HG03460 (cell line): Measurements from ENCODE around the gene KLK3.
"Not testable (repeated sequence)": the region's sequence is repeated elsewhere in the genome, so short reads cannot be mapped to it uniquely, and the experiment has no call there.

Source experiments
- ATAC-seq: cut with Tn5 transposase; IDR thresholded peaks from one replicate; pipeline ENCODE4 v1.9.1; 2021; ENCODE audit not compliant: unreplicated experiment

Gene KLK3

DNA sequence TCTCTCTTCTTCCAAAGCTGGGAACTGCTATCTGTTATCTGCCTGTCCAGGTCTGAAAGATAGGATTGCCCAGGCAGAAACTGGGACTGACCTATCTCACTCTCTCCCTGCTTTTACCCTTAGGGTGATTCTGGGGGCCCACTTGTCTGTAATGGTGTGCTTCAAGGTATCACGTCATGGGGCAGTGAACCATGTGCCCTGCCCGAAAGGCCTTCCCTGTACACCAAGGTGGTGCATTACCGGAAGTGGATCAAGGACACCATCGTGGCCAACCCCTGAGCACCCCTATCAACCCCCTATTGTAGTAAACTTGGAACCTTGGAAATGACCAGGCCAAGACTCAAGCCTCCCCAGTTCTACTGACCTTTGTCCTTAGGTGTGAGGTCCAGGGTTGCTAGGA is 5.1 kb downstream of the KLK3 start:
- ATAC-seq, result no peak

DNA sequence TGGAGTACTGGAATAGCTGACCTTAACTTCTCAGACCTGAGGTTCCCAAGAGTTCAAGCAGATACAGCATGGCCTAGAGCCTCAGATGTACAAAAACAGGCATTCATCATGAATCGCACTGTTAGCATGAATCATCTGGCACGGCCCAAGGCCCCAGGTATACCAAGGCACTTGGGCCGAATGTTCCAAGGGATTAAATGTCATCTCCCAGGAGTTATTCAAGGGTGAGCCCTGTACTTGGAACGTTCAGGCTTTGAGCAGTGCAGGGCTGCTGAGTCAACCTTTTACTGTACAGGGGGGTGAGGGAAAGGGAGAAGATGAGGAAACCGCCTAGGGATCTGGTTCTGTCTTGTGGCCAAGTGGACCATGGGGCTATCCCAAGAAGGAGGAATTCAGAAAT is 6.3 kb downstream of the KLK3 start:
- ATAC-seq, result no peak

DNA sequence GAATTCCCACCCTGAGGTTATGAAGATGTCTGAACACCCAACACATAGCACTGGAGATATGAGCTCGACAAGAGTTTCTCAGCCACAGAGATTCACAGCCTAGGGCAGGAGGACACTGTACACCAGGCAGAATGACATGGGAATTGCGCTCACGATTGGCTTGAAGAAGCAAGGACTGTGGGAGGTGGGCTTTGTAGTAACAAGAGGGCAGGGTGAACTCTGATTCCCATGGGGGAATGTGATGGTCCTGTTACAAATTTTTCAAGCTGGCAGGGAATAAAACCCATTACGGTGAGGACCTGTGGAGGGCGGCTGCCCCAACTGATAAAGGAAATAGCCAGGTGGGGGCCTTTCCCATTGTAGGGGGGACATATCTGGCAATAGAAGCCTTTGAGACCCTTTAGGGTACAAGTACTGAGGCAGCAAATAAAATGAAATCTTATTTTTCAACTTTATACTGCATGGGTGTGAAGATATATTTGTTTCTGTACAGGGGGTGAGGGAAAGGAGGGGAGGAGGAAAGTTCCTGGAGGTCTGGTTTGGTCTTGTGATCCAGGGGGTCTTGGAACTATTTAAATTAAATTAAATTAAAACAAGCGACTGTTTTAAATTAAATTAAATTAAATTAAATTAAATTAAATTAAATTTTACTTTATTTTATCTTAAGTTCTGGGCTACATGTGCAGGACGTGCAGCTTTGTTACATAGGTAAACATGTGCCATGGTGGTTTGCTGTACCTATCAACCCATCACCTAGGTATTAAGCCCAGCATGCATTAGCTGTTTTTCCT is 7.0 kb downstream of the KLK3 start:
- ATAC-seq, result no peak

DNA sequence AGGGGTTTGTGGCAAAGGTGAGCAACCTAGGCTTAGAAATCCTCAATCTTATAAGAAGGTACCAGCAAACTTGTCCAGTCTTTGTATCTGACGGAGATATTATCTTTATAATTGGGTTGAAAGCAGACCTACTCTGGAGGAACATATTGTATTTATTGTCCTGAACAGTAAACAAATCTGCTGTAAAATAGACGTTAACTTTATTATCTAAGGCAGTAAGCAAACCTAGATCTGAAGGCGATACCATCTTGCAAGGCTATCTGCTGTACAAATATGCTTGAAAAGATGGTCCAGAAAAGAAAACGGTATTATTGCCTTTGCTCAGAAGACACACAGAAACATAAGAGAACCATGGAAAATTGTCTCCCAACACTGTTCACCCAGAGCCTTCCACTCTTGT is 14.8 kb downstream of the KLK3 start:
- no peak for ATAC-seq

DNA sequence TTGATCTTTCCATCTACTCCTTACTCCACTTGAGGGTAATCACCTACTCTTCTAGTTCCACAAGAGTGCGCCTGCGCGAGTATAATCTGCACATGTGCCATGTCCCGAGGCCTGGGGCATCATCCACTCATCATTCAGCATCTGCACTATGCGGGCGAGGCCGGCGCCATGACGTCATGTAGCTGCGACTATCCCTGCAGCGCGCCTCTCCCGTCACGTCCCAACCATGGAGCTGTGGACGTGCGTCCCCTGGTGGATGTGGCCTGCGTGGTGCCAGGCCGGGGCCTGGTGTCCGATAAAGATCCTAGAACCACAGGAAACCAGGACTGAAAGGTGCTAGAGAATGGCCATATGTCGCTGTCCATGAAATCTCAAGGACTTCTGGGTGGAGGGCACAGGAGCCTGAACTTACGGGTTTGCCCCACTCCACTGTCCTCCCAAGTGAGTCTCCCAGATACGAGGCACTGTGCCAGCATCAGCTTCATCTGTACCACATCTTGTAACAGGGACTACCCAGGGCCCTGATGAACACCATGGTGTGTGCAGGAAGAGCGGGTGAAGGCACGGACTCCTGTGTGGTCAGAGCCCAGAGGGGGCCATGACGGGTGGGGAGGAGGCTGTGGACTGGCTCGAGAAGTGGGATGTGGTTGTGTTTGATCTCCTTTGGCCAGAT is 15.8 kb downstream of the KLK3 start:
- no peak for ATAC-seq

DNA sequence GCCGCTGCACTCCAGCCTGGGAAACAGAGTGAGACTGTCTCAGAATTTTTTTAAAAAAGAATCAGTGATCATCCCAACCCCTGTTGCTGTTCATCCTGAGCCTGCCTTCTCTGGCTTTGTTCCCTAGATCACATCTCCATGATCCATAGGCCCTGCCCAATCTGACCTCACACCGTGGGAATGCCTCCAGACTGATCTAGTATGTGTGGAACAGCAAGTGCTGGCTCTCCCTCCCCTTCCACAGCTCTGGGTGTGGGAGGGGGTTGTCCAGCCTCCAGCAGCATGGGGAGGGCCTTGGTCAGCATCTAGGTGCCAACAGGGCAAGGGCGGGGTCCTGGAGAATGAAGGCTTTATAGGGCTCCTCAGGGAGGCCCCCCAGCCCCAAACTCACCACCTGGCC is 18.3 kb downstream of the KLK3 start, which contains the start of gene KLK2:
Gene KLK2 (plus strand): TSS at position 384 of the 400 bp plus-strand sequence. CDS start 35 bp downstream, outside the sequence.
- ATAC-seq, result no peak

GRCh38 chr19:50874211-50874610 is 19.5 kb downstream of the KLK3 start:
- no peak for ATAC-seq

DNA sequence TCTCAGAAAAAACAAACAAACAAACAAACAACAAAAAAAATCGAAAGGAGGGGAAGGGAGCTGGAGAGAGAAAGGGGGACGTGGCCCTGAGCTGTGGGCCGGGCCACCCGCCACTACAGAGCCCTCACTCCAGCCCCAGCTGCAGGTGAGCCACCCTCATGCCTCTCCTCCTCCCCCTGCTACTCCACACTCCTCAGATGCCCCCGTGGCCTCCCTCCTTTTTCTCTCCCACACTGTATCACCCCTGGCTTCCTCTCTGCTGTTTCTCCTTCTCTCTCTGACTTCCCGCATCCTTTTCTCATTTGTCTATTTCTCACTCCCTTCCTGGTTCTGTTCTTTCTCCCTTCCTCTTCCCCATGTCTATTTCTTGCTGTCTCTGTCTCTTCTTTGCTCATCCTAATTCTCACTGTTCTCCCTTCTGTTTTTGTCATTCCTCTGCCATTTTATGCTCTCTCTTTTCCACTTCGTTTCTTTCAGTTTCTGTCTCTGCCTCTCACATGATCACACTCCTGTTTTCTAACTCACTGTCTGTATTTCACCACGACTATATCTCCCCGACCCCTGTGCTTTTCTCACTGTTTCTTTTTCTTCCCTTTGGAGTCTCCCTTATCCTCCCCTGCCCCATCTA is 21.2 kb downstream of the KLK3 start:
- no peak for ATAC-seq

- ATAC-seq, result no peak
Observed at GRCh38 chr19:50876456-50876855, 21.7 kb downstream of the KLK3 start.

DNA sequence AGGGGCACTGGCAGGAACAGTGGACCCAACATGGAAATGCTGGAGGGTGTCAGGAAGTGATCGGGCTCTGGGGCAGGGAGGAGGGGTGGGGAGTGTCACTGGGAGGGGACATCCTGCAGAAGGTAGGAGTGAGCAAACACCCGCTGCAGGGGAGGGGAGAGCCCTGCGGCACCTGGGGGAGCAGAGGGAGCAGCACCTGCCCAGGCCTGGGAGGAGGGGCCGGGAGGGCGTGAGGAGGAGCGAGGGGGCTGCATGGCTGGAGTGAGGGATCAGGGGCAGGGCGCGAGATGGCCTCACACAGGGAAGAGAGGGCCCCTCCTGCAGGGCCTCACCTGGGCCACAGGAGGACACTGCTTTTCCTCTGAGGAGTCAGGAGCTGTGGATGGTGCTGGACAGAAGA is 22.6 kb downstream of the KLK3 start:
- ATAC-seq, result no peak

DNA sequence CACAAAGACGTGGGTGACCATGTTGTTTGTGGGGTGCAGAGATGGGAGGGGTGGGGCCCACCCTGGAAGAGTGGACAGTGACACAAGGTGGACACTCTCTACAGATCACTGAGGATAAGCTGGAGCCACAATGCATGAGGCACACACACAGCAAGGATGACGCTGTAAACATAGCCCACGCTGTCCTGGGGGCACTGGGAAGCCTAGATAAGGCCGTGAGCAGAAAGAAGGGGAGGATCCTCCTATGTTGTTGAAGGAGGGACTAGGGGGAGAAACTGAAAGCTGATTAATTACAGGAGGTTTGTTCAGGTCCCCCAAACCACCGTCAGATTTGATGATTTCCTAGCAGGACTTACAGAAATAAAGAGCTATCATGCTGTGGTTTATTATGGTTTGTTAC is 24.1 kb downstream of the KLK3 start:
- no peak for ATAC-seq

- no peak for ATAC-seq
Observed at GRCh38 chr19:50880241-50880640, 25.5 kb downstream of the KLK3 start.

DNA sequence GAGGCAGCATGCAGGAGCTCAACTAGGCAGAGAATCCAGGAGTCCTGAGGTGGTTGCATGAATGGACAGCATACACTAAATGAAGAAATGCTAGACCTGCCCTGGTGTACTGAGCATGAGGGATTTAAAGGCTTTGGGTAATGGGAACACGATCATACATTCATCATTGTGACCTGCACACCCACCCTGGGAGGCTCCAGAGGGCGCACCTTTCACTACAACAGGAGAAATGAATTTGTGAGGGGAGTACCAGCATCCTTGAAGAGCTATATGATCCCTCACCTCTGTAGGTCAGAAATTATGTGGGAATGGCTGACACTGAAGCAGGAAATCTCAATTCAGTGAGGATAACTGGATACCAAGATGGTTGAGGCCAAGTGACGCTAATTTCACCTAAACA is 27.5 kb downstream of the KLK3 start:
- ATAC-seq, result no peak

DNA sequence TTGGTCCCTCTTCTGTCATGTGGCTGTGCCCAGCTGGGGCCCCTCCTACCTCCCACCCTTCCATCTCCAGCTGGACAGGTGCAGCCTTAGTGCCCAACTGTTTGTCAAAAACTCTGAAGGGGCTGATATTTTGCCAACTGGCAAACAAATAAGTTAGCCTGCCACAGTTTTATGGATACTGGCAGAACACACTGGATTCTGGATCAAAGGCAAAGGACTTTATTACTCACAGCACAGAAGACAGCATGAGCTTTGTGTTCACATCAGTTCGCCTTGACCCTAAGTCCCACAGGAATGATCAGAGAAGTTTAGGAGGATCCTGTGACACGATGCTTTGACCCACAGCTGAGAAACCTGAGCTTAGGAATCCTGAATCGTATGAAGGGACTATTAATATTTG is 34.9 kb downstream of the KLK3 start:
- ATAC-seq, result no peak

DNA sequence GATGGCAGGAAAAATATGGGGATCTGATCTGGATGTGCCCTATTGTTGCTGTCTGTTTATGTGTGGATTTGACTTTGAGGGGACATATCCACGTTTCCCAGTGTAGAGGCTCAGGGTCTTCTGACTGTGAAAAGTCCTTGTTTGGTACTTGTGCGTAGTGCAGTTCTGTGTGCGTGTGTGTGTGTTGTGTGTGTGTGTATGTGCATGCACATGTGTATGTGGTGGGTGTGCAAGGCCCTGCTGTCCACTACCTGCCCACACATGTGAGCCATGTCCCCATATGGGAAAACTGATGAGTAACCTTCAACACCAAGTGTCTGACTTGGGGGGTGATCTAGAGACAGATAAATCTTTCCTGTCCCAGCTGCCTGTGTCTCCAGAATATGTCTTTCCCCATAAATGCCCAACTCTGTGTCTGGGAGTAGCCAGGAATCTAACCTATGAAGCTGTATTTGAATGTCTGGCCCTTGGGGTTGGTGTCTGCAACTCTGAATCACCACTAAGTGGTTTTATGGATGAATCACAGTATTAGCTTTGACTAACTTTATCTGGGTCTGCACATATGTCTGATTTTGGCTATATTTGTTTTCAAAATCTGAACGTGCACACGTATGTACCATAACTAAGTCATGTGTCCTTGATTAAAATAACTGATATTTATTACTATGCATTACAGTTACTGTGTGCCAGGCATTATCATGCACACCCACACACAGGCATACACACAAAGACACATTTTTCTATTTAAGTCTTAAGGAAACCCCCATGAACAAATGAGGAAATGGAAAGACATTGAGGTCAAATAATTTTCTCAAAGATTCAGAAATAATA is 35.9 kb downstream of the KLK3 start:
- no peak for ATAC-seq

- ATAC-seq, result no peak
Observed at GRCh38 chr19:50891253-50891625, 36.5 kb downstream of the KLK3 start.

DNA sequence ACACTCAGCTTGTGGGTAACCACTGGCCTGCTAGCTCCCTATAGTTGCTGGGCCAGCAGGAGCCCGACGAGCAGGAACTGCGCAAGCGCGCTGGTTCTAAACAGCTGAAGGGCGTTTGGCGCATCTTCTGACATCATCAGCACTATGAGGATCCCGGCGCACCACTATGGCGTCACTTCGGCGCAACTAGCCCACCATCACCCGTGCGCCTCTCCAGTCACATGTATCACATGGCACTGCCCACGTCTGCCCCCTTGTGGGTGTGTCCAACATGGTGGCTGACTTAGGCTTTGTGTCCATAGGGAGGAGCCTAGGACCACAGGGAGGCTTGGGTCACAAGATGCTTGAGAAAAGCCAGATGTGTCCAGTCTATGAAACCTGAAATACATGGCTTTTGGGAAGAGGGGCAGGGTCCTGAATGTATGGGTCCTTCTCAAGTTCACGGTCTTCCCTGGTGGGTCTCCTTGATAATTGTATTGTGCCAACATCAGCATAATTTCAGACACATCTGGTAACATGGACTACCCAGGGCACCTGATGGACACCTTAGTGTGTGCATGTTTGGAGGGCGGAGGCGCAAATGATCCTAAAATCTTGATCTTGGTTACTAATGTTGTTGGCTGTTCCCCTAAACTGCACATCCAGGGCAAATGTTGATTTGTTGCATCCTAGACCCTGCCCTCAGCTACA is 38.5 kb downstream of the KLK3 start:
- no peak for ATAC-seq

- no peak for ATAC-seq
Observed at GRCh38 chr19:50894478-50895356, 40.0 kb downstream of the KLK3 start.

DNA sequence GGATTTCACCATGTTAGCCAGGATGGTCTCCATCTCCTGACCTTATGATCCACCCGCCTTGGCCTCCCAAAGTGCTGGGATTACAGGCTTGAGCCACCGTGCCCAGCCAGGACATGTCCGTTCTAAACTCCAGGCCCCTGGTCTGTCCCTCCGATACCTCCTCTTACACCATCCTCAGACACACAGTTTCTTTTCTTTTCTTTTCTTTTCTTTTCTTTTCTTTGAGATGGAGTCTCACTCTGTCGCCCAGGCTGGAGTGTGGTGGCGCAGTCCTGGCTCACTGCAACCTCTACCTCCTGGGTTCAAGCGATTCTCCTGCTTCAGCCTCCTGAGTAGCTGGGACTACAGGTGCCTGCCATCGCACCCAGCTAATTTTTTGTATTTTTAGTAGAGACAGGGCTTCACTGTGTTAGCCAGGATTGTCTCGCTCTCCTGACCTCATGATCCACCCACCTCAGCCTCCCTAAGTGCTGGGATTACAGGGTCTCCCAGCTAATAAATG is 41.4 kb downstream of the KLK3 start:
- ATAC-seq, result not testable (repeated sequence)
